ENCODE results near the gene GPR156.

DNA sequence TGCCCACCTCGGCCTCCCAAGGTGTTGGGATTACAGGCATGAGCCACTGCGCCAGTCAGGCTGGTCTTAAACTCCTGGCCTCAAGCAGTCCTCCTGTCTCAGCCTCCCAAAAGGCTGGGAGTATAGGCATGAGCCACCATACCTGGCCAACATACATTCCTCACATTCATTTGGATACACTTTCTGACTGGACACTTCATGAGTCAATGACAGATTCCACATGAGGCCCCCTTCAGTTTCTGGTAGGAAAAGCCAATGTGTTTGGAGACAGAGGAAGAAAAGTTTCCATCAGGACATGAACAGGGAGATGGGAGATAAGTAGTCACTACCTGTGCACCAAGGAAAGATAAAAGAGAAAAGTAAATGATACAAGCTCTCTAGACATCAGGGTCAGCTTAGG is 141.3 kb downstream of the GPR156 start:
- TF ChIP-seq CTCF (IDR thresholded peaks at IDR 0.05; ENCODE audit: low read length) (no peak), EZH2 (optimal IDR thresholded peaks at IDR 0.05; ENCODE audit: low read depth, low read length) (no peak), EZH2phosphoT487 (IDR thresholded peaks at IDR 0.05; ENCODE audit: low read length) (no peak)

All from MM.1S (cell line).